K562 (cell line): ENCODE results near the gene EPB41L4A.

Experiments
- CEBPB ChIP-seq: fragments of 450-650 bp; IDR thresholded peaks from 2 replicates; pipeline ENCODE4 v1.6.1; 2016; ENCODE audit warnings: missing genetic modification characterization, missing compliant biosample characterization
- ESRRA ChIP-seq: fragments of 450-650 bp; IDR thresholded peaks from 2 replicates; pipeline ENCODE4 v1.6.1; 2014; ENCODE audit warnings: low read depth, mild to moderate bottlenecking, moderate library complexity, borderline replicate concordance
- GTF2A2 ChIP-seq: IDR thresholded peaks from 2 replicates; pipeline ENCODE4 v1.6.1; 2016; ENCODE audit warnings: mild to moderate bottlenecking, missing genetic modification characterization, missing compliant biosample characterization
- POLR2A ChIP-seq: fragments of 450-650 bp; conservative IDR thresholded peaks from 2 replicates; pipeline ENCODE4 v1.6.1; 2016
- RFX5 ChIP-seq: IDR thresholded peaks from 2 replicates; pipeline ENCODE4 v1.6.1; 2011; ENCODE audit warnings: low read depth, mild to moderate bottlenecking, improper control_type of control experiment, low read length
- SMAD1 ChIP-seq: fragments of 150-350 bp; IDR thresholded peaks from 2 replicates; pipeline ENCODE4 v1.6.1; 2014; ENCODE audit warnings: low read length, low read depth; ENCODE audit not compliant: partially characterized antibody
- SMARCB1 ChIP-seq: IDR thresholded peaks from 2 replicates; pipeline ENCODE4 v1.6.1; 2011; ENCODE audit warnings: improper control_type of control experiment, low read depth; ENCODE audit not compliant: insufficient read length
- TAF1 ChIP-seq: IDR thresholded peaks from 2 replicates; pipeline ENCODE4 v1.6.1; 2011; ENCODE audit warnings: mild to moderate bottlenecking, low read length, moderate library complexity; ENCODE audit not compliant: insufficient read depth, control insufficient read depth, severe bottlenecking; ENCODE audit errors: extremely low read depth
- TF ChIP-seq, protein P1 (sequence below): fragments of 250-450 bp; sonication (Bioruptor Pico); IDR thresholded peaks from 2 replicates; pipeline ENCODE4 v1.8.0; 2022; ENCODE audit warnings: inconsistent platforms
- TF ChIP-seq, protein P2 (sequence below): fragments of 450-650 bp; IDR thresholded peaks from 2 replicates; pipeline ENCODE4 v1.6.1; 2016; ENCODE audit warnings: antibody characterized with exemption
- TF ChIP-seq, protein P3 (sequence below), 2 experiments: fragments of 450-650 bp in 1 of 2; IDR thresholded peaks; 2 replicates each; pipeline ENCODE4 v1.6.1; 2011 to 2017; ENCODE audit warnings: low read depth in 2 of 2, antibody characterized with exemption in 1 of 2, borderline replicate concordance in 1 of 2, low read length in 1 of 2, mild to moderate bottlenecking in 1 of 2, mixed read lengths in 1 of 2; ENCODE audit not compliant: control insufficient read depth in 1 of 2

GRCh38 chr5:112348915-112349314, 70.2 kb downstream of the EPB41L4A start:
- TF ChIP-seq GTF2A2 (tag) (no peak), POLR2A (no peak), ESRRA (no peak), RFX5 (no peak), CEBPB (tag) (no peak), SMAD1 (no peak), SMARCB1 (no peak), TAF1 (no peak)
- TF ChIP-seq, protein P1, sequence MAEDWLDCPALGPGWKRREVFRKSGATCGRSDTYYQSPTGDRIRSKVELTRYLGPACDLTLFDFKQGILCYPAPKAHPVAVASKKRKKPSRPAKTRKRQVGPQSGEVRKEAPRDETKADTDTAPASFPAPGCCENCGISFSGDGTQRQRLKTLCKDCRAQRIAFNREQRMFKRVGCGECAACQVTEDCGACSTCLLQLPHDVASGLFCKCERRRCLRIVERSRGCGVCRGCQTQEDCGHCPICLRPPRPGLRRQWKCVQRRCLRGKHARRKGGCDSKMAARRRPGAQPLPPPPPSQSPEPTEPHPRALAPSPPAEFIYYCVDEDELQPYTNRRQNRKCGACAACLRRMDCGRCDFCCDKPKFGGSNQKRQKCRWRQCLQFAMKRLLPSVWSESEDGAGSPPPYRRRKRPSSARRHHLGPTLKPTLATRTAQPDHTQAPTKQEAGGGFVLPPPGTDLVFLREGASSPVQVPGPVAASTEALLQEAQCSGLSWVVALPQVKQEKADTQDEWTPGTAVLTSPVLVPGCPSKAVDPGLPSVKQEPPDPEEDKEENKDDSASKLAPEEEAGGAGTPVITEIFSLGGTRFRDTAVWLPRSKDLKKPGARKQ (CRISPR knock-in tag), result no peak
- TF ChIP-seq, protein P2, sequence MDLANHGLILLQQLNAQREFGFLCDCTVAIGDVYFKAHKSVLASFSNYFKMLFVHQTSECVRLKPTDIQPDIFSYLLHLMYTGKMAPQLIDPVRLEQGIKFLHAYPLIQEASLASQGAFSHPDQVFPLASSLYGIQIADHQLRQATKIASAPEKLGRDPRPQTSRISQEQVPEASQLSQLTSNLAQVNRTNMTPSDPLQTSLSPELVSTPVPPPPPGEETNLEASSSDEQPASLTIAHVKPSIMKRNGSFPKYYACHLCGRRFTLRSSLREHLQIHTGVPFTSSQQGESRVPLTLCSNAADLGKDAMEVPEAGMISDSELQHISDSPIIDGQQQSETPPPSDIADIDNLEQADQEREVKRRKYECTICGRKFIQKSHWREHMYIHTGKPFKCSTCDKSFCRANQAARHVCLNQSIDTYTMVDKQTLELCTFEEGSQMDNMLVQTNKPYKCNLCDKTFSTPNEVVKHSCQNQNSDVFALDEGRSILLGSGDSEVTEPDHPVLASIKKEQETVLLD, result no peak
- TF ChIP-seq, protein P3, sequence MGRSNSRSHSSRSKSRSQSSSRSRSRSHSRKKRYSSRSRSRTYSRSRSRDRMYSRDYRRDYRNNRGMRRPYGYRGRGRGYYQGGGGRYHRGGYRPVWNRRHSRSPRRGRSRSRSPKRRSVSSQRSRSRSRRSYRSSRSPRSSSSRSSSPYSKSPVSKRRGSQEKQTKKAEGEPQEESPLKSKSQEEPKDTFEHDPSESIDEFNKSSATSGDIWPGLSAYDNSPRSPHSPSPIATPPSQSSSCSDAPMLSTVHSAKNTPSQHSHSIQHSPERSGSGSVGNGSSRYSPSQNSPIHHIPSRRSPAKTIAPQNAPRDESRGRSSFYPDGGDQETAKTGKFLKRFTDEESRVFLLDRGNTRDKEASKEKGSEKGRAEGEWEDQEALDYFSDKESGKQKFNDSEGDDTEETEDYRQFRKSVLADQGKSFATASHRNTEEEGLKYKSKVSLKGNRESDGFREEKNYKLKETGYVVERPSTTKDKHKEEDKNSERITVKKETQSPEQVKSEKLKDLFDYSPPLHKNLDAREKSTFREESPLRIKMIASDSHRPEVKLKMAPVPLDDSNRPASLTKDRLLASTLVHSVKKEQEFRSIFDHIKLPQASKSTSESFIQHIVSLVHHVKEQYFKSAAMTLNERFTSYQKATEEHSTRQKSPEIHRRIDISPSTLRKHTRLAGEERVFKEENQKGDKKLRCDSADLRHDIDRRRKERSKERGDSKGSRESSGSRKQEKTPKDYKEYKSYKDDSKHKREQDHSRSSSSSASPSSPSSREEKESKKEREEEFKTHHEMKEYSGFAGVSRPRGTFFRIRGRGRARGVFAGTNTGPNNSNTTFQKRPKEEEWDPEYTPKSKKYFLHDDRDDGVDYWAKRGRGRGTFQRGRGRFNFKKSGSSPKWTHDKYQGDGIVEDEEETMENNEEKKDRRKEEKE (IDR thresholded peaks at IDR 0.05; ENCODE audit: borderline replicate concordance in 1 of 2, control insufficient read depth in 1 of 2, low read depth in 2 of 2, low read length in 1 of 2), result no peak
